HL-60 (cell line): ENCODE results near the gene NCOA3.

ENCODE experiments used
- CTCF ChIP-seq: IDR thresholded peaks from one replicate; pipeline ENCODE4 v1.5.1; 2011; ENCODE audit warnings: low read length, control low read depth, inconsistent platforms; ENCODE audit not compliant: insufficient read depth
- POLR2AphosphoS5 ChIP-seq: IDR thresholded peaks from 2 replicates; pipeline ENCODE4 v1.6.1; 2012; ENCODE audit warnings: low read depth

GRCh38 chr20:47557218-47557617 lies 55.5 kb downstream of the NCOA3 start:
- no peak for TF ChIP-seq POLR2AphosphoS5
- no peak for TF ChIP-seq CTCF
